Measurements from ENCODE around the gene BRD3. TPM values are rescaled to one million over a fixed set of nuclear protein-coding genes. Genes with fewer than 3 reads are reported as not detected.

The BRD3 gene
- total and polyA plus RNA-seq, 12 donors: 8.4 to 73.1 (median 20.4) TPM

GRCh38 chr9:133987946-133988665, 79.7 kb downstream of the BRD3 start:
- Histone ChIP-seq H3K4me1 (replicated peaks in 1 of 2) (peaks cover 11 to 14% of the 10 kb centered on the region in 2 donors), H3K4me3 (no peak overlapping the region), H3K27me3 (no peaks in the 10 kb centered on the region), H3K27ac (peak overlapping the region in 1 of 5 donors; percentile 10), H3K36me3 (replicated peaks in 1 of 2) (no peaks in the 10 kb centered on the region), H3K9me3 (replicated peaks in 1 of 3) (no peaks in the 10 kb centered on the region)
- no peak for DNase-seq
- no peak for TF ChIP-seq POLR2A (IDR thresholded peaks at IDR 0.05)
- TF ChIP-seq CTCF (IDR thresholded peaks at IDR 0.05): no peak
- 70 to 86% (median 83%) methylated on average over 2 to 16 of the region's 16 CpGs for WGBS, 4 donors
- intact Hi-C loops (cut with DNase I): no loop called here

- WGBS, 4 donors: 89 to 94% (median 93%) methylated on average over 14 of the region's 14 CpGs
- intact Hi-C loops (cut with DNase I): no loop called here
- H3K27me3 ChIP-seq: no peaks in the 10 kb centered on the region
- no peak overlapping the region for H3K4me3 ChIP-seq
- DNase-seq: no peak
- H3K9me3 ChIP-seq (replicated peaks in 1 of 3): no peaks in the 10 kb centered on the region
- TF ChIP-seq CTCF (IDR thresholded peaks at IDR 0.05) (no peak), POLR2A (IDR thresholded peaks at IDR 0.05) (no peak)
- H3K4me1 ChIP-seq (replicated peaks in 1 of 2): peaks cover 11 to 14% of the 10 kb centered on the region in 2 donors
- no peaks in the 10 kb centered on the region for H3K36me3 ChIP-seq (replicated peaks in 1 of 2)
- no peak overlapping the region for H3K27ac ChIP-seq
Observed at GRCh38 chr9:133987446-133987788, 80.4 kb downstream of the BRD3 start.

GRCh38 chr9:133986774-133987445, 80.9 kb downstream of the BRD3 start:
- intact Hi-C loops (cut with DNase I): no loop called here
- H3K4me1 ChIP-seq (replicated peaks in 1 of 2): peaks cover 11 to 14% of the 10 kb centered on the region in 2 donors

More at GRCh38 chr9:133986774-133987445, 80.9 kb downstream of the BRD3 start:
- TF ChIP-seq CTCF (IDR thresholded peaks at IDR 0.05) (no peak), POLR2A (IDR thresholded peaks at IDR 0.05) (no peak)
- Histone ChIP-seq H3K27ac (no peak overlapping the region), H3K27me3 (no peaks in the 10 kb centered on the region), H3K36me3 (replicated peaks in 1 of 2) (no peaks in the 10 kb centered on the region), H3K4me3 (no peak overlapping the region), H3K9me3 (replicated peaks in 1 of 3) (no peaks in the 10 kb centered on the region)
- DNase-seq: no peak
- WGBS, 4 donors: 89 to 93% (median 90%) methylated on average over 13 of the region's 13 CpGs

All from adrenal gland (tissue), 12 donors.